ENCODE data around the gene TNIP1.

Gene TNIP1

GRCh38 chr5:151104795-151105194 is 24.0 kb upstream of the TNIP1 start:
- no peak for DNase-seq

GRCh38 chr5:151101746-151102145 is 20.9 kb upstream of the TNIP1 start:
- no peak for DNase-seq

GRCh38 chr5:151101151-151101550 is 20.3 kb upstream of the TNIP1 start:
- no peak for DNase-seq

DNA sequence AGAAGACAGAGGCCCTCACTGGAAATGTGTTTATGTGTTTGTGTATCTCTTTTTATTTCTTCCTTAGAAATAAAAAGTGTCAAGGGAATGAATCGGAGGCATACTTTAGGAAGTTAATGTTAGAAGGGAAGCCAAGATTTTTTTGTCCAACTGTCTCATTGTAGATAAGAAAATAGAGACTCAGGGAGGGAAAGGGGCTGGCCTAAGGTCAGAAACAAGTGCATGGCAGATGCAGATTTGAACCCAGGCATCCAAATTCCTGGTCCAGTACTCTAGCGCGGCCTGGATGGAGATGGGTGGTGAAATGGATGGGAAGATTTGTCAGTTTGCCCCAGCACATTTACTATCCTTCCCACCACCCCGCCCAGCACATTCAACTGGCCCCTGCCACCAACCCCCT is 19.8 kb upstream of the TNIP1 start:
- DNase-seq: no peak

DNA sequence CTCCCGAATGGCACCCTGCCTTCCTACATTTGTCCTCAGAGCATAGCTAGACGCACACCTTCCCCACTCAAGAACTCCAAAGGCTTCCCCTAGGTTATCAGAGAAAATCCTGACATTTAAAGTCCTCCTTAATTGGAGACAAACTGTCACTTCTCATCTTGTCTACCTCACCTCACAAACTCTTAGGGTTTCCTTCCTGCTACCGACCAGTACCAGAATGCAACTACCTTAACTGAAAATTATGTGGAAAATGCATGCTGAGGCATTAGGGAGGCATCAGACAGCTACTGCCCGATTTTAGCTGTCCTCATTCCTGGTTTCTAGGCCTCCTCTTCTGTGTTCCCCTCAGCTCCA is 17.9 kb upstream of the TNIP1 start:
- DNase-seq: no peak

DNA sequence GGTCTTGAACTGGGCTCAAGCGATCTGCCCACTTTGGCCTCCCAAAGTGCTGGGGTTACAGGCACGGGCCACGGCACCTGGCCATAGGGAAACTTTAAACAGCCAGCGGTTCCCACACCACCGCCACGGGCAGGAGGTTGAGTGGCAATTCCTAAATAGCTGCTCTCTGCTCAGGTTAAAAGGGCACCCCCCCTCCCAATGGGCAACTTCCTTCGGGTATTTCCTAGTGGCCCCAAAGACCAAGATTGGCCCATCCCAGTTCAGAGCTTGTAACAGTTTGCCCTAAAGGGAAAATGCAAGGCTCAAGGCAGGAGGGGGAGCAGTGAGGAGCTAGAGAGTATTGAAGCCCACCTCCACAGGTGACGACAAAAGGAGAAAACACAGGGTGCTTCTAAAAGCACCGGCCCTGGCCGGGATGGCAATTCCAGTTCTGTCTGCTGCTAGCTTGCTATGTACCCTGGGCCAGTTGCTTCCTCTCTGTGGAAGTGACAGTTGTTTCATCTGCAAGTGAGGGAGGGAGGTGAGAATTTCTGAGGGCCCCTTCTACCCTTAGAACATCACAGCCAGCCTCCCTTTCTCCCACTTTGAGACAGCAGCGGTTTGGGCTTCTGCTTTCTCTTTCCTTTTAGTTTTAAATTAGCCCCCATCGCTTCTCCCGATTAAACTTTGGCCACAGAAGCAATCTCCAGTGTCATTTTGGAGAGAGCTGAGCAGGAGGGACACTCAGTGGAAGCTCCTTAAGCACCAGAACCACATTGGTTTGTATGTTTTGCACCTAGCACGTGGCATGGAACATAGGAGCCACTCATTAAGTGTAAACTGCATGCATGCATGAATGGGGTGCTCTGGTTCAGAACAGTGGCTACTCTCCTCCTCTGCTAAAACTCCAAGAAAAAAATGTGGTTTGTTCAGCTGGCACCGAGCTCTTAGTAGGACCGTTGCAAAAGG is 17.3 kb upstream of the TNIP1 start:
- no peak for DNase-seq

- no peak for DNase-seq
Measured at GRCh38 chr5:151097061-151097460, 16.2 kb upstream of the TNIP1 start.

DNA sequence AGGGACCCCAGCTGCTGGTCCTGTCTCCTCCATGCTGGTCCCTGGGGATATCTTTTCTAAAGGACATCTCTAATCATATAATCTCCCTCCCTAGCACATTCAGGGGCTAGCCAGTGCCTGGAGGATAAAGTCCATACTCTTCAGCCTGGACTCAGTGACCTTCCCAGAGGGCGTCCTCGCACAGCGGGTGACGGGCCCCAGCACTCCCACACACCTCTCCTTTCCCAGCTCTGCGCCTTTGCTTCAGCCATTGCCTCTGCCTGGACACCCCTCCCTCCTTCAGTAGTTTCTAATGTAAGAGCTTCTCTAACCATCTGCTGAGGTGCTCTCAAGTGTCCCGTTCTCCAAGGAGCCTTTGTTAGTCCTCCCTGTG is 15.2 kb upstream of the TNIP1 start:
- no peak for DNase-seq

DNA sequence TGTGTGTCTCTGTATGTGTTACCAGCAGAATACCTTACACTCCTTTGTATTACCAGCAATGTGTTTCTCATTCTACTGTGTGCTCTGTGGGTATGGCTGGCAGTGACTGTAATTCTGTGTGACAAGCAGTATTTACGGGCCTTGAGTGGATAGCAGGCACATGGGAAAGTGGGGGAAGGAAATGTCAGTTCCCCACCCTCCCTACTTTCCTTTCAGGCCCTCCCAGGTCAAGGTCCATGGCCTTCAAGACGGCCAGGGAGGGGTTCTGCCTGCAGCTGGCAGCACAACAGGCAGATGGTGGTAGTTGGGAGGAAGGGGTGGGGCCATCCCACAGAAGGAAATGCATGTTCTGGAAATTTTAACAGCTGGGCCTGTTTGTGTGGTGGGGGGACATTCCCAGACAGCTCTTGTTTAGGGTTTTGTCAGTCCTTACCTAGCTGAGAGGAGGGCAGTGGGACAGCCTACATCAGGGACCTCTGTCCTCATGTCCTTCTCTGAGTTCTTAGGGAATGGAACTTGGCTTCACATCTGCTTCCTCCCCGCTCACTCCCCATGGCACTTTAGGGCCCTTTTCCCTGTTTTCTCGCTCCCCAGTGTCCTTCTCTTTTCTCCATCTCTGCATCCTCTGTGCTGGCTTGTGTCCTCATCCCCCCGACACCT is 14.6 kb upstream of the TNIP1 start:
- no peak for DNase-seq

DNA sequence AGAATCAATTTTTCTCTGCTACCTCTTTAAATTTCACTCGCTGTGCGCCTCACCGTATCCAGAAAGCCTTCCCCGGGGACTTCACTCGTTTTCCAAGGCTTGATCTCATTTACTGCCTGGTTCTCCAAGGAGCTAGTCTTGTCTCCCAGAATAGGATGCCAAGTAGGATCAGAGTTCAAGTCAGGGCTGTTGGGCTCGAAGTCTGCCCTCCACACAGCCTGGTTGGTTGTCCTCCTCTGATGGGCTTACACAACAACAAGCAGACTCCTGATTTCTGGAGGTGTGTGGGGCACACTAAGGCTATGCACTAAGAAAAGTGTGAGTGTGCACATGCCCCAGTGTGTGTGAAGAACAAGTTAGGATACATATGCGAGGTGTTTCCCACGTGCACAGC is 14.0 kb upstream of the TNIP1 start:
- no peak for DNase-seq

DNA sequence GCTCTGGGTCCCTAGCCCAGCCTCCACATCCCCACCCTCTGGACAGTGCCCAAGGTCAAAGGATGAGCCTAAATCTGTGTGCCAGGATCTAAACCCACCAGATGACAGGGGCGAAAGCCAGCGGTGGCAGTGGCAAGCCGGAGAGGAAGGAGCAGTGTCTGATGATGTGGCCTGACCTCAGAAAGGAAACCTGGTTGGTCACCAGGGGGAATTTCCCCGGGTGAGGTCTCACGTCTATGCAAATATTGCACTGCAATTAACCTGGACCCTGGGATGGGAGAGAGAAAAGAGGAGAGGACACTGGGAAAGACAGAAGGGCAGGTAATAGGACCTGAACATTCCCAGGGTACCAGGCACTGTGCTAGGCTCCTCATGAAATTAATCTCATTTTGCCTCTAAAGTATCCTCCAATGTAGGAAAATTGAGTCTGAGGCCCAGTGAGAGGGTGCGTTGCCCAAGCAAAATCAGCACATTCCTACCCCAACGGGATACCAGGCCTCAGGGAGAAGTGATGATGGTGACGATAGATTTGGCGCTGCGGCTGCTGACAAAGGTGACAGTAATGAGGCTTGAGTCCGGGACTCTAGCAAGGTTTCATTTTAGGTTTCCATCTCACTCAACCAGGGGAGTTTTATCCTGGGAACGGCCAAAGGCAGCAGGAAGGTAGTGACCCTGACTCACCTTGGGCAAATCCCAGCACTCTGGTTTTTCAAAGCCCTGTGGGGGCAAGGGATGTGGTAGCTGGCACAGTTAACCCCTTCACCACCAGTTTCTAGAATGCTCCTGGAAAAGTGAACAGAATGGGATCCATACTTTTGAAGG is 13.4 kb upstream of the TNIP1 start:
- no peak for DNase-seq

DNA sequence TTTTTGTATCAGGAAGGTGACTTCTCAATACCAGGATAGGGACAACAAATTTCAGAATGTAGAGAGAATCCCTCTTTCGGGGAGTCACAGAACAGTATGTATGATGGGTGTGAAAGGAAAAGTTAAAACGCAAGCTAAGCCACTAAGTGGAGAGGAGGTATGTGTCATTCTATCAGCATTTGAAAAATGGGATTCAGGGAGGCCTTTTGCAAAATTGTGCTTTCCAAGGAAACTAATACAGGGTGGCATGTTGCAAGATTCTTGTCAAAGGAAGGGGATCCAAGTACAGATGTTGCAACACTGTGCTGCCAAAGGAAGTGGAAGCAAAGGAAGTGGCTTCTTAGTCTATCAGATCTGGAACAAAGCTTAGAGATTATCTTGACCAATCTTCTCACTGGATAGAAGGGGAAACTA is 12.6 kb upstream of the TNIP1 start:
- DNase-seq: no peak

DNA sequence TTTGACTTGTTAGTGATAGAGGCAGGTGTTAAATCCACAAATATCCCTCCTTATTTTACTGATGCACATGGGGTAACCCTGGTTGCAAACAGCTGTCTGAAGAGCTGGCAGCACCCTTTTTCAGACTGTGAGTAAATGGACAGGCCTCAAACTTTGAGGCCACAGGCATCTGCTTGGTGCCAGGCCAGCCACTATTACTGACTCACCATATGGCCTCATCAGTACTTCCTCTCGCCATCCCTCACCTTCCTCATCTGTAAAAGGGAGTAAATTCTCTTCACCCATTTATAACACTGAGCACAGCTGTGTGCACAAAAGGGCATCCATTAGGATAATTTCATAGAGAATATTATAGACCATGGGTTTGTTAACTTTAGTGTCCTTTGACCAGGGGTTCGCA is 11.9 kb upstream of the TNIP1 start:
- DNase-seq: no peak

- DNase-seq: no peak
Measured at GRCh38 chr5:151089726-151090125, 8.9 kb upstream of the TNIP1 start.

- no peak for DNase-seq
Measured at GRCh38 chr5:151088986-151089385, 8.2 kb upstream of the TNIP1 start.

GRCh38 chr5:151087486-151087885 is 6.7 kb upstream of the TNIP1 start:
- no peak for DNase-seq

- no peak for DNase-seq
Measured at GRCh38 chr5:151086905-151087360, 6.1 kb upstream of the TNIP1 start.

DNA sequence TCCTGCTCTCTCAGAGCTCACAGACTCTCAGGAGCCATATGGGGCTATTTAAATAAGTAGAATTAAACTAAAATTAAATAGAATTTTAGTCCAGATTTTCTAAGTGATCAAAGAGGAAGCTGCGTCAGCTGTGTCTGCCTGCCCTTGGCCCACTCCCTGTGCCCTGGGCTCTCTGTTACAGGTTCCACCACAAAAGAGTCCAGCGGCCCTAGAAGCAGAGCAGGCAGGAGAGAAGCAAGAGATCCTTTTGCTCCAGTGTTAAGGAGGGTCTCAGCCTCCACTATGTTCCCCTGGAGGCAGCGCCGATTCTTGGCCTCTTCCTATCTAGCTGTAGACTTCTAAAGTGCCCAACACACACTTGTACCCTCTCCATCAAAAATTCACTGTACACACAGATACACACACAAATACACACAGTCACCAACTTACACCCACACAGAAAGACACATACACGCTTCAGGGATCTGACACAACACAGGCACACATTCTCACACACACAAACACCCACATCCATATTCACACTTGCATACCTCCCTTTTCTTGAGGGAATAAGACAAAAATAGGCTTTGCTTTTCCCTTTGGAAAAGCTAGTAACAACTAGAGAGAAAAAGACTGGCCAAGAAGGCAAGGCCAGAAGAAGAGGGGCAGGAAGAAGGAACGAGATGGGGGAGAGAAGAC is 5.5 kb upstream of the TNIP1 start:
- DNase-seq: no peak

GRCh38 chr5:151085517-151086041 is 4.7 kb upstream of the TNIP1 start:
- no peak for DNase-seq

DNA sequence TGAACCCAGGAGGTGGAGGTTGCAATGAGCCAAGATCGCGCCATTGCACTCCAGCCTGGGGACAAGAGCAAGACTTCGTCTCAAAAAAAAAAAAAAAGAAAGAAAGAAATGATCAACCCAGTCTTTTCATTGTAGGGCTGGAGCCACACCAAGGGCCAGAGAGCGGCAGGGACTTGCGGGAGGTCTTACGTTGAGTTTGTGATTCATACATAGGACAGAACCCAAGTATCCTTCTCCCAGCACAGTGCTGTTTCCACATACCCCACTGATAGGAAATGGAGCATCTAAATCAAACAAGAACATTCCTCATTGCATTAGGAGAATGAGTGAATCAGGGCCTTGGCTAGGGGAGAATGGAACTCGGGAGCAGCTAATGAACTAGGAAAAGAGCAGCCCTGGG is 3.5 kb upstream of the TNIP1 start:
- DNase-seq: no peak

GRCh38 chr5:151083081-151083676 is 2.3 kb upstream of the TNIP1 start:
- no peak for DNase-seq

DNA sequence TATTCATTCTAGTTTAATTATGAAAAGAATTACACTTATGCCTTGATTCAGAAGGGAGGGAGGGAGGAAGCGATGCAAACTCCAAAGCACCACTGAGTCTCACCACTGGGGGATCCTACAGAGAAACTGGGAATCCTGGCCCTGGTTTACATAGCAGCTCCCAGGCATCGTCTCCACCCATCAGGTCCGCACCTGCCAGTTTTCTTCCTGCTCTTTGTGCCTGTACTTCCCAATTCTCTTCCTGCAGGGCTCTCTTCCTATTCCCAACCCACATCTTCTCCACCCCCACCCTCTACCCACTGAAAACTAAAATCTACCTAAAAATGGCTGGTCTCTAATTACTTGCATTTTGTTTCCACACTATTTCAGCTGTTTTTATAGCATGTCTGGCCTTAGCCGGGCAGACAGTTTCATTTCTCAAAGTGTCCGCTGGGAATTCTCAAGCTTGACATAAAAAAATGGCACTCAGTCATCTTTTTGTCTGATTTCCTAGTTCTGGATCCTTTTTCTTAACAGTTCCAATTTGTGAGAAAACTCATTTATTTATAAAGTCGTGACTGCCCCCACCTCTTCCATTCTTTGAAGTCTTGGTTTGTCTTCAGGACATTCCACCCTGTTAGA is 1.6 kb upstream of the TNIP1 start:
- DNase-seq: no peak

Data from NCI-H1048 (cell line).